Hematopoietic multipotent progenitor cell treated with erythropoietin and hydrocortisone succinate and interleukin-3 and kit ligand, for 6 days (in vitro differentiated cells): ENCODE data around the gene LONP2.
"Not testable (repeated sequence)": the region's sequence is repeated elsewhere in the genome, so short reads cannot be mapped to it uniquely, and the experiment has no call there.

Source experiments
- DNase-seq: peaks from one replicate; pipeline ENCODE4 v3.0.0-alpha.2; 2015

The LONP2 gene

GRCh38 chr16:48371393-48371780 is 127.3 kb downstream of the LONP2 start:
- no peak for DNase-seq

- DNase-seq: no peak
Measured at GRCh38 chr16:48372744-48373143, 128.6 kb downstream of the LONP2 start.

DNA sequence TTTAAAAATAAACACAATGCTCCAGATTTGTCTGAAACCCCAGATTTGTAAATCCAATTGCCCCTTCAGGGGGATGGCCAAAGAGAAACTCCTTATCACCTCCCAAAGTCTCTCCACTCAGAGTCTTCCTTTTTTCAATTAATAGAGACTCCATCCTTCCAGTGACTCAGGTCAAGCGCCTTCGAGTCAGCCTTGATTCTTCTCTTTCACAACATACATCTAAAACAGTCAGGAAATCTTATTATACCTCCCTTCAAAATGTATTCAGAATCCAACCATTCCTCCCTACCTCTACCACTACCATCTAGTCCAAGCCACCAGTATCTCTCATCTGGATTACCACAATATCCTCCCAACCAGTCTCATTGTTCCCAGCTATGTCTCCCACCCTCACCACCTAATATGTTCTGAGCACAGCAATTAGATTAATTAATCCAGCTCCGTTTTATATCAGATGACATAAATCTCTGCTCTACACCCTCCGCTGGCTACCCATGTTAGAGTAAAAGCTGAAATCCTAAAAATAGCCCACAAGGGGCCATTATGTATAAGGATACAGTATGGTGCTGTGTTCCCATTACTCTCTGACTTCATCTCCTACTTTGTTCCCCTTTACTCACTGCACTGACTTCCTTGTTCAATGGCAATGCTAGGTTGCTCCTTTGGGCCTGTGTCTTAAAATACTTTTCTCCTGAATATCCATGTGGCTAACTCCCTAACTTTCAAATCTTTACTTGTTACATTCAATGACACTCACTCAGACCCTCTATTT is 129.3 kb downstream of the LONP2 start:
- no peak for DNase-seq

GRCh38 chr16:48374255-48374654 is 130.2 kb downstream of the LONP2 start:
- no peak for DNase-seq

DNA sequence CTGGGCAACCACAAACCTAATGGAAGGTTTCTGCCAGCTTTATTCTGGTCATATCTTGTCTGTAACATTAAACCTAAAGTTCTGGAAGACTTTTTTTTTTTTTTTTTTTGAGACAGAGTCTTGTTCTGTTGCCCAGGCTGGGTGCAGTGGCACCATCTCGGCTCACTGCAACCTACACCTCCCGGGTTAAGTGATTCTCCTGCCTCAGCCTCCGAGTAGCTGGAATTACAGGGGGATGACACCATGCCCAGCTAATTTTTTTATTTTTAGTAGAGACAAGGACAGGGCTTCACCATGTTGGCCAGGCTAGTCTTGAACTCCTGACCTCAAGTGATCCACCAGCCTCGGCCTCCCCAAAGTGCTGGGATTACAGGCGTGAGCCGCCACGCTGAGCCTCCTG is 133.2 kb downstream of the LONP2 start:
- DNase-seq: not testable (repeated sequence)

DNA sequence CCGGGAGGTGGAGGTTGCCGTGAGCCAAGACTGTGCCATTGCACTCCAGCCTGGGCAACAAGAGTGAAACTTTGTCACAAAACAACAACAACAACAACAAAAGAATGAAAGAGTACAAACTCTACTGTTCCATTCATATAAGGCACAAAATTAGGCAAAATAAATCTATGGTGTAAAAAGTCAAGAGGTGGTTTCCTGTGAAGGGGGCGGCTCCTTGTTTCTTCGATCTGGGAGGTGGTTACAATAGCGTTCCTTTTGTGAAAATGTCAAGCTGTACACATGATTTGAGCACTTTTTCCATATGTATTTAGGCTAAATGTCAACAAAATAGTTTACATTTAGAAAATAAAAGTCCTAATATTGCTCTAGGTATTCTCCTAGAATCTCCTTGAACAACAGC is 134.2 kb downstream of the LONP2 start:
- DNase-seq: no peak

DNA sequence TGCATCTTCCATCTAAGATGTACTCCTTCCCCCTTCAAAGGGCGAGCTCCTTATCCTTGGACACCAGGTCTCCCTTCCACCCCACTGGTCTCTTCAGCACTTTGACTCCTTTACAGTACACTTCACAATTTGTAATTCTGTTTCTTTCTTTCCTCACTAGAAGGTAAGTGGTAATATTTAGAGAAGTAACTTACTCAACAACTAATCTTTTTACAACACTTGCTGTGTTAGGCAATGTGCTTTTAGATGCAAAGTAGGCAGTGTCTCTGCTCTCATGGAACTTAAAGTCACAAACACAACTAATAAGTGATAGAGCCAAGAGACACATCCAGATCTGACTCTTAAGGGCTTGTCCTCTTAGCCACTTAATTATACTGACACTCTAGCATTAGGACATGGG is 134.7 kb downstream of the LONP2 start:
- DNase-seq: peak; percentile 69

GRCh38 chr16:48381201-48381600 is 137.1 kb downstream of the LONP2 start:
- peak; percentile 45 for DNase-seq

DNA sequence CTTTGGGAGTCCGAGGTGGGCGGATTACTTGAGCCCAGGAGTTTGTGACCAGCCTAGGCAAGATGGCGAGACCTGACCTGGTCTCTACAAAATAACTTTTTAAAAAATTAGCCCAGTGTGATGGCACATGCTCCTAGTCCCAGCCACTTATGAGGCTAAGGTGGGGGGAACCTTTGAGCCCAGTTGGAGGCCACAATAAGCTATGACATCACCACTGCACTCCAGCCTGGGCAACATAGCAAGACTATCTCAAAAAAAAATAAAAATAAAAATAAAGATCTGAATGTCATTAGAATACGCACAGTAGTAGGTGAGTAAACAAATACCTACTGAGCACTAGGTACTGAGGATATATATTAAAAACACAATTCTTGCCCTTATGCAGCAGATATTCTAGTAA is 138.0 kb downstream of the LONP2 start:
- no peak for DNase-seq

DNA sequence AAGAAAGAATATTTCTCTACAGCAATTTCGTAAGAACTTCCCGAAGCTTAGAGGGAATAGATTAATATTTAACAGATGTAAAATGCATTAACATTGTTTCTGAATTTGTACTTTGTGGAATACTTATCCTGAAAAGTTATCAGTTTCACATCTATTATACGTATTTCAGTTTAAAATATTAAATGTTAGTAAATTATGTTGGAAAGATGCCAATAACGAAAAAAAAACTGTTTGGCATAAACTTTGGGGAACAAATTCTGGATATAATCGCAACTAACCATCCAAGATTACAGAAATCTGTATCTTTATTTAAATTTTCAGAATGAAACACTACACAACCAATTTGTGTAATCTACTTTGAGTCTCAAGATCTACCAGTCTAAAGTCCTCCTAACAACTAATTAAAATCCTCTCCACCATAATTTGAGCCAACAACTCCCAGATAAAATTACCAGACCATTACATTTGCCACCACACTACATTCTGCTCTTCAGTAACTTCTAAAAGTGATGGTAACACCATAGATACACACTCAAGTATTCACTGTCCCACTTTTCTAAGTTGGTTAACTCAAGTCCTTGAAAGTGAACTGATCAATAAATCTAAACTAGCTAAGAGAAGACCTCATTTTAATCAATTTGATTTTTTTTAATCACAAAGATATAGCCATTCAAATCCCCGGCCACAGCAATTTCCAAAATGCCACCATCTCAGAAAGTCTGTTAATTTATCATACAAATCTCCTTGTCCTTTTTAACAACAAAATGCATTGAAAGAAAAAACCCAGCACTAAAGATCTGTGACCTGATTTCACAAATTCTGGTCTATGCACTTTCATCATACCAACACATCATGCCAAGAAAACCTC is 139.1 kb downstream of the LONP2 start:
- no peak for DNase-seq

GRCh38 chr16:48383877-48384519 is 139.9 kb downstream of the LONP2 start:
- DNase-seq: peak; percentile 52

DNA sequence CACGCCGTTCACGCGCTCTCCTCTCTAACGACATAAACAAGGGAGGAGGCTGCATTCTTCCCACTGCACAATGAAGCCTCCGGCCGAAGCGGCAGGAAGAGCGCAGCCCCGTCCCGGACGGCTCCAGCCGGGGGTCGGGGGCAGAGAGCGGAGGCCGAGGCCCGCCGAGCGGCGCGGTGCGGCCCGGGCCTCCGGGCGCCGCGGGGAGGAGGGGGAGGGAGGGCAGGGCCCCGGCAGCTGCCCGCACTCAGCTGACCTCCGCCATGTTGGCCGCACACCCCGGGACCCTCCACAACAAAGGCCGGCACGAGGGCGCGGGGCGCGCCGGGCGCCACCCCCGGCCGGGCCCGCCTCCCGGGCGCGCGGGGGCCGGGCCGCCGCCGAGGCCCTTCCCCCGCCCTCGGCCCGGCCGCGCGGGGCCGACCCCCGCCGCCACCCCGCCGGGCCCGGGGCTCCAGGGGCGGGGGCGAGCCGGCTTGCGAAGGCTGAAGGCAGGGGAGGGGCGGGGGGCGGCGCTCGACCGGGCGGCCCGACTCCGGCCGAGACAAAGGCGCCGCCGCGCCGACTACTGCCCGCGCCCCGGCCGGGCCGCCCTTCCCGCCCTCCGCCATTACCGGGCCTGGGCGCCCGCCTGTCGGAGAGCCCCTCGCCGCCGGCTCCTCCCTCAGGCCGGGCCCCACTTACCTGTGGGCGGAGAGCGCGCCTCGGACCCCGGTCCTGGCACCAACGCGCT is 140.6 kb downstream of the LONP2 start:
- DNase-seq: peak; percentile 64

GRCh38 chr16:48385253-48386150 is 141.4 kb downstream of the LONP2 start, which contains the start of gene SIAH1:
SIAH1 (minus strand) TSS chr16:48385413; CDS start chr16:48362428, 22,985 bp downstream.
- DNase-seq: peak; percentile 89

DNA sequence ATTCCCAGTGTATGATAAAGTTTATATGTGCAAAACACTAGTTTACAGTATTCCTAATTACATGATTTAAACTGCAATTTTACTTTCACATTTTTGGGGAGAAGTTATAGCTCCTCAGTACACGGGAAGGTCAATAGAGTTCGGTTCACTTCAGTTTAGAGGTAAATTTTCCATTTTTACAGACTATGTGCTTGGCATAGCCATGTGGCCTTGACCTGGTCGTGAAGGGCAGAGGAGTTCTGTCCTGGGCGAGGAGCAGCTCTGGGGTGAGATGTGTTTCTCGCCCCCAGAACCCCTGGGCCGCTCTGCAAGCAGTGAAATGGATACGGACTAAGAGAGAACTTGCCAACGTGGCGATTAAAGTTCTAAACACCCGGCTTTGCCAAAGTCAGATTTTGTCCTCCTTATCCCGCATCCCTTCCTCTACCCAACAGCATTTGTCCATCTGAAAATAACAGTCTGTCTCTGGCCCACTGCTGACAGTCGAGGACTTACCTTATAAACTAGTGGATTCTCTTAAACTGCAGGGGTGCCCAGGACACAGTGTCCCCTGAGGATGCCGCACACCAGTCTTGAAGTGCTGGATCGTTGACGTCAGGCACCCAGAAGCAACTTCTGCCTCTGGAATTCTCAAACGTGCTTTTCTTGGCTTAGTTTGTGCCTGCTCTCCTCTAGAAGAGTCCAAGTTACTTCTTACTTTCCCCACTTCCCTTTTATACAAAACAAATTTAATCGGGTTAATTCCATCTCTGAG is 142.6 kb downstream of the LONP2 start:
- DNase-seq: no peak

DNA sequence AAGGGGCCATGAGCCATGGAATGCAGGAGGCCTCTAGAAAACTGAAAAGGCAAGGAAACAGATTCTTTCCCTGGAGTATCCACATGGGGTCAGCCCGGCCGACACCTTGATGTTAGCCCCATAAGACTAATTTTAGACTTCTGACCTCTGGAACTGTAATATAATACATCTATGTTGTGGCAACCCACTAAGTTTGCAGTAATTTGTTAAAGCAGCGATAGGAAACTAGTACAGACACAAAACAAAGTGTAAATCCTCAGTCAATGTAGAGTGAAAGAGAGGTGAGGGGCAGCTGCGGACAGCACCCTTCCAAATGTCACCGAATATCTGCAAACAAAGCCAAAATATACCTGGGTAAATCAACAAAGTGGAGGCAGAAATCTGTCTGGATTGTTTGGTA is 148.3 kb downstream of the LONP2 start:
- no peak for DNase-seq

DNA sequence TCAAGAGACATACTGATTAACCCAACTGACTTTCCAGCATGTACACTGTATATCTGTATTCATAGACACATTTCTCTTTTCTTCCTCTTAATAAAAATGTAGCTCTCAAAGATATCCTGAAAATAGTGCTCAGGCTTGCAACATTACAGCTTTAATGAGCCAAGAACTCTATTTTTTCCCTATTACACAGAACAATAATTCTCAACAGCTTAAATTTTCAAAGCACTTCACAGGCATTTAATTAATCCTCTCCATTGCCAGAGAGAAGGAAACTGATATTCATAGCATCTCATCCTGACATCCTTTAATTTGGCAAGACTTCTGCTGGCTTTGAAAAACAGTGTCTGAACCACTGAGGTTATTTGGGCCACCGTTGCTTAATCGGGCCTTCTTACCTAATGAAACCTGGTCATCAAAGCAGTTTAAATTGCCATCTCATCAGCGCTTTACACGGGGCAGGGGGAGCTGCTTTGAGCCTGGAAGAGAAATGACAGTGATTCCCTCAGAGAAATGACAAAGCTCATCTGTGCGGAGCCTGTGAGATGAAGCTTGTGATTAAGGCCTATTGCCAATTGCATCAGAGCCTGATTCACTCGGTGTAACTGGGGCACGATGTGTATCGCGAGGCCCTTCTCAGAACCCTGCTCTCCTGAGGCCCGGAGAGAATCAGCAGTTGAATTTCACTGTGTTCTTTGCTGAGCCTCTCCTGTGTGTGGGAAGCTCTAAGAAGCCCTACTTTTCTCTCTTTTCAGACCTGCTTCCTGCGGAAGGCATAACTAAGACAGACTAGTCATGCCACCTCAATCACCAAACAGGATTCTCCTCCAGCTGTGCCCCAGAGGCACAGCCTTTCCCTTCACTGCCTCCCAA is 149.6 kb downstream of the LONP2 start:
- DNase-seq: peak; percentile 27

DNA sequence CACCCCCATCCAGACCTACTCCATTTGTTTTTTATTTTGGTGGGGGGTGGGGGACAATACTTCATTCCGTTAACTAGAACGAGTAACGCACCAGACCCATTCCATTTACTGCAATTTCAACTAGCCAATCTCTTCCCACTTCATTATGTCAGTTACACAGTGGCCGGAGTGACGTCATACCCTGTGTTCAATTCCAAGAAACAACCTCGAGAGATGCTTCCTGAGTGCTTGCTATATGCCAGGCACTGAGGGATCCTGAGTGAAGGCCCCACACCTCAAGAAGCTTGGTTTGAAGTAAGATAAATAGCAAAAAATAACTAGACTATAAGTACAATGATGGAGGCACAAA is 150.2 kb downstream of the LONP2 start:
- DNase-seq: no peak

- DNase-seq: no peak
Measured at GRCh38 chr16:48395375-48395774, 151.3 kb downstream of the LONP2 start.

DNA sequence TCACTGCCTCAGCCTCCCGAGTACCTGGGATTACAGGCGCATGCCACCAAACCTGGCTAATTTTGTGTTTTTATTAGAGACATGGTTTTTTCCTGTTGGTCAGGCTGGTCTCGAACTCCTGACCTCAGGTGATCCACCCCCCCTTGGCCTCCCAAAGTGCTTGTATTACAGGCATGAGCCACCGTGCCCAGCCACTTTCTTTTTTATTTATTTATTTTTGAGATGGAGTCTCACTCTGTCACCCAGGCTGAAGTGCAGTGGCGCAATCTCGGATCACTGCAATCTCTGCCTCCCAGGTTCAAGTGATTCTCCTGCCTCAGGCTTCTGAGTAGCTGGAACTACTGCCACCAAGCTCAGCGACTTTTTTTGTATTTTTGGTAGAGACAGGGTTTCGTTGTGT is 158.4 kb downstream of the LONP2 start:
- DNase-seq: not testable (repeated sequence)

- no peak for DNase-seq
Measured at GRCh38 chr16:48405153-48405552, 161.1 kb downstream of the LONP2 start.
